Raji (cell line): ENCODE results near the gene SLFN12.

Experiments used
- POLR2A ChIP-seq: IDR thresholded peaks from 2 replicates; pipeline ENCODE4 v1.6.1; 2011; ENCODE audit warnings: low read depth, low read length, control low read depth; ENCODE audit not compliant: insufficient read depth

SLFN12 gene

DNA sequence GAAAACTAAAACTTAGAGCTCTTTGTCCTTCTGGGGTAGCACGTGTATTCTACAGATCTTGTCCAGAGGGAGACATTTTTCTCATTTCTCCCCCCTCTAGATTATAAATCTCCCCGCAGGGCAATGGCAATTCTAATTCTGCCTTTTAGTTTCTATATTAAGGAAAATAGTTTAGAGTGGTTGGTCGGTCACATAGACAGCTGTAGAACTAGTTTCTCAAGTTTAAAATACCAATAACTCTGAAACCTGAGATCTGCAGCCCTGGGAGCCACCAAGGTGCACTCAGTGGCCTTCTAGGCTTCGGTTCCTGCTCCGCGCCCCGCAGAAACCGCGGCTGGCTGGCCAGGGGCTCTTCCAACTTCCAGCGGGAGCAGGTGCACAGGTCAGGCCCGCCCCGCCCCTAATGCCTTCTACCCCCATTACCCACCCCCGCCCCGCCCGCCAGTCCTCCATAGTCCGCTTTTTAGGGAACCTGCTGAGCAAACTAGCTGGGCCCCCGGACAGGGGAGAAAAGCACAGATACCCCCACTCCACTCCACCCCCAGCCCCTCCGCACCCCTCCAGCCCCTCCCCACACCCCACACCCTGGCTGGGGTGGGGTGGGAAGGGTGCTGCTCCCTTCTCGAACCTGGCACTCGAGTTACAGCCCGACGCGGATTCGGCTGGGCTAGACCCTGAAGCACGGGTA is 59.3 kb downstream of the SLFN12 start:
- no peak for TF ChIP-seq POLR2A

DNA sequence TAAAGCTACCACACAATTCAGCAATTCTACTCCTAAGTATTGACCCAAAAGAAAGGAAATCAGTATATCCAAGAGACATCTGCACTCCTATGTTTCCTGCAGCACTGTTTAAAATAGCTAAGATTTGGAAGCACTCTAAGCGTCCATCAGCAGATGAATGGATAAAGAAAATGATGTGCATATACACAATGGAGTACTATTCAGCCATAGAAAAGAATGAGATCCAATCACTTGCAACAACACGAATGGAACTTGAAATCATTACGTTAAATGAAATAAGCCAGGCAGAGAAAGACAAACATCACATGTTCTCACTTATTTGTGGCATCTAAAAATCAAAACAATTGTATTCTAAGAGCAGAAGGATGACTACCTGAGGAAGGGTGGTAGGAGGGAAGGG is 60.4 kb downstream of the SLFN12 start:
- TF ChIP-seq POLR2A, result no peak

DNA sequence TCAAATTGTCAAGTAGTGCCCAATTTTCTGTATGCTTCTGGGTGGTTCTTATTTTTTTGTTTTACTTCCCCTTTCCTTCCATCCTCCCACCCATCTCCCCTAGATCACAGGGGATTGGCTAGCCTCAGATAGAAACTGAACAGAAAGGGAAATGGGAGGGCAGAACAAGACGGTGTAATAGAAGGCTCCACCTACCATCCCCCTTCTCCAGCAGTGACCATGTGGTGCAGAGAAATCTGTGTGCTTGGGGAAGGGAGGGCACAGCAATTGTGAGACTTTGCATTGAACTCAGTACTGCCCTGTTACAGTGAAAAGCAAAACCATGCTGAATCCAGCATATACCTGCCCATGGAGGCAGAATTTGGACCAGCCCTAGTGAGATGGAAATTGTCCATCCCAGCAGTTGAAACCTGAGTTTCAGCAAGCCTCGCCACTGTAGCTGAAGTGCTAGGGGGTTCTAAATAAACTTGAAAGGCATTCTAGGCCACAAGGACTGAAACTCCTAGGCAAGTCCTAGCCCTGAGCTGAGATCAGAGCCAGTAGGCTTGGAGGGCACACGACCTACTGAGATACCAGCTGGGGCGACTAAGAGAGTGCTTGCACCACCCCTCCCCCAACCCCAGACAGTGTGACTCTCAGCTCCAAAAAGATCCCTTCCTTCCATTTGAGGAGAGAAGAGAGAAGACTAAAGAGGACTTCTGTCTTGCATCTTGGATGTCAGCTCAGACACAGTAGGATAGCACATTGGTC is 64.0 kb downstream of the SLFN12 start:
- peak; percentile 67 for TF ChIP-seq POLR2A

DNA sequence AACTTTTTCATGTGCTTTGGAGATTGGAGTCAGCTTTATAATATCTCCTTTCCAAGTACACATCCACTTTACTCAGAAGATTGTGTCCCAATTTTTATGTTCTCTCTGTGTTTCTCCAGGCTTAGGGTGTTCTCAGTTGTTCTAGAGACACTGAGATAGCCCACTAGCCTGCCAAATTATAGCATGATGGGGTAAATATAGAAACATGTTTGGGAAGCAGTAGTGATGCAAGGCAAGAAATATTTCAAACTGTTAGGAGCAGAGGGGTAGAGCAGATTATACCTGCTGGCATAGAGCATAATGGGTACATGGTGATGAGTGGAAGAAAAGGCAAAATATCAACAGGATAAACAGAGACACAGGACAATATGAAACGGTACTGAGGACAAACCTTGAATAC is 71.3 kb downstream of the SLFN12 start:
- no peak for TF ChIP-seq POLR2A
